ENCODE measurements around the gene ZNF385C.

Gene ZNF385C

DNA sequence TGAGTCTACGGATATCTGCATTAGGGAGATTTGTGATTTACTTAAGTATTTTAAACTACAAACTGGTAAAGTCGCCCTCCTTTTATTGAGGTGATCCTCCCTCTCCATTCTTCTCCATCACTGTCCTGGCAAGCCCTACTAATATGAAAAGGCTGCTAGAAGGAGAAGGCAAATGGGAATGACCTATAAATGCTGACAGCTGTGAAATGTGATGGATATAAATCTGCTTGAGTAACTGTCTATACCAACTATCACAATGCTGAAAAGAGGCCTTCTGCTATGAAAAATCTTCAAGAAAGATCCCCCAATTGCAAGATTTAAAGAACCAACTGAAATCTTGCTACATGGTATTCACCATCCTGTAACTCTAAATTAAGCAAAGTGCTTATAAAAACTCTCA lies 96.5 kb downstream of the ZNF385C start:
- H3K27ac ChIP-seq, result no peak overlapping the region
- DNase-seq (ENCODE audit: low read depth, low spot score), result no peak

DNA sequence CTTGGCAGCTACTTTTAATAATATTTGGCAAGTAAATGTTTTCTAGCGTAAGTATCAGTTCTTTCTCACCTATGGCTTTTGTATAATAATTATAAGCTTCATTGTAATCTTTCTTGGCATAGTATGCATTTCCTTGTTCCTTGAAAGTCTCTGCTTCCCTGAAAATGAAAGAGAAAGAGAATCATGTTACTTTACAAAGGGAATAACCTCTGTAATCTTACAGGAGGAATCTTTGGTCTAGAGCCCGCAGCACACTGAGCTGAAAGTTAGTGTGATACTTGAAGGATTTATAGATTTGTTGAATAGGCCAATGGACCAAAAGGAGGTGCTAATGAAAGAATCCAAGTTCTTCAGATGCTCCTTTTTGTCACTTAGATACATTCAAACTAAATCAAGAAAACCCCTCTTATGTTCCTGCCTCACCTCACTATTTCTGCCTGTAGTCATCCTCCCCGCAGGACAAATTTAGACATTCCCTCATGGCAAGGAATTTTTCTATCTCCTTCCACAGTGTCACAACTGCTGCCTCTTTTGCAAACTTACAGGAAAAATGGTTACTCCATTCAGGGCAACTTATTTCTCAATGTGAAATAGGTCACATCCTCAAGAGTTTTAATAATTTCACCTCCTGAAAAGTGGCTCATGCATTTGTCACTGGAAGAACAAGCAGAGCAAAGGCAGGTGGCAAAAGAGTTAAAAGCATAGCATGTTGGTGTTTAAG lies 97.7 kb downstream of the ZNF385C start:
- no peak overlapping the region for H3K27ac ChIP-seq
- DNase-seq (ENCODE audit: low read depth, low spot score), result no peak

DNA sequence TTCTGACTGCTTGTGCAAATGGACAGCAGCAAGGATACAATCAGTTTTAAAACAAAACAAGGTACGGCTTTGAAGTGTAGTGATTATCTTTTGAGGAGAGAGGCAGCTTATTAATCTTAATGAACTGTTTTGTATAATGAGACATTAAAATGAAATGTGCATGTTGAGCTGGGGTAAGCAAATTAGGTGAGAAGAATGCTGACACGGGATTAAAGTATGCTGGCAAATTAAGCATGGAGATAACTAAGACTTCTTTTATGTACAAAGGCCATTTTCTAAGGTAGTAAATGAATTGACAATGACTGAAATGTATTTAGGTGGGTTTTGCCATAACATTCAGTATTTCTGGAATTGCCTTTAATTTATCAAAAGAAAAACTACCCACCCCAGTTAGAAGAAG lies 99.8 kb downstream of the ZNF385C start:
- H3K27ac ChIP-seq, result no peak overlapping the region
- DNase-seq (ENCODE audit: low read depth, low spot score), result no peak

DNA sequence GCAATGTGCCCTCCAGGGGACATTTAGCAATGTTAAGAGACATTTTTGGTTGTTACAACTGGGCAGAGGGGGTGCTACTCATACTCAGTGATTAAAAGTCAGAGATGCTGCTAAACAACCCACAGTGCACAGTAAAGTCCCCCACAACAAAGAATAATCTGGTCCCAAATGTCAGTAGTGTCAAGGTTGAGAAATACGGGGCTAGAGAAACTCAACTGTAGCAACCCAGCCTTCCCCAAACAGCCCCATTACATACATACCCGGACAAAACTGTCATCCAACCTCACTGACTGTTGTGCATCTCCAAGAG lies 101.5 kb downstream of the ZNF385C start:
- no peak overlapping the region for H3K27ac ChIP-seq
- DNase-seq (ENCODE audit: low read depth, low spot score), result no peak

DNA sequence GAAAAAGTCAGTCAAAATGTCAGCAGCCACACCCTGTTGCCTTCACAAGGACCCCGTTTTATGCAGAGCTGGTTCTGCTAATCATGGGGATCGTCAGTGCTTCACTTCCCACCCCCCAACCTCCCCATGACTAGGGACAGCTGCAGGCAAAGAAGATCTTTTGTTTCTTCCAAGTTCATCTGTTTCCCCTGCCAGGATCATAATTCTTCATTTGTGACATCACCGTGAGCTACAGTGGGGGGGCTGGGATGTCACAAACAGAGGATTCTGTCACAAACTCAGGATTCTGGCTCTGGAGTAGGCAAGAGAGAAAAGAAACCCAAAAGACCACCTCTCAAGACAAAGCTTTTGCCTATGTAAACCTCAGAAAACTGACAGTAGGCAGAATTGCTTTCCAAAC lies 105.7 kb downstream of the ZNF385C start:
- H3K27ac ChIP-seq, result no peak overlapping the region
- no peak for DNase-seq (ENCODE audit: low read depth, low spot score)

DNA sequence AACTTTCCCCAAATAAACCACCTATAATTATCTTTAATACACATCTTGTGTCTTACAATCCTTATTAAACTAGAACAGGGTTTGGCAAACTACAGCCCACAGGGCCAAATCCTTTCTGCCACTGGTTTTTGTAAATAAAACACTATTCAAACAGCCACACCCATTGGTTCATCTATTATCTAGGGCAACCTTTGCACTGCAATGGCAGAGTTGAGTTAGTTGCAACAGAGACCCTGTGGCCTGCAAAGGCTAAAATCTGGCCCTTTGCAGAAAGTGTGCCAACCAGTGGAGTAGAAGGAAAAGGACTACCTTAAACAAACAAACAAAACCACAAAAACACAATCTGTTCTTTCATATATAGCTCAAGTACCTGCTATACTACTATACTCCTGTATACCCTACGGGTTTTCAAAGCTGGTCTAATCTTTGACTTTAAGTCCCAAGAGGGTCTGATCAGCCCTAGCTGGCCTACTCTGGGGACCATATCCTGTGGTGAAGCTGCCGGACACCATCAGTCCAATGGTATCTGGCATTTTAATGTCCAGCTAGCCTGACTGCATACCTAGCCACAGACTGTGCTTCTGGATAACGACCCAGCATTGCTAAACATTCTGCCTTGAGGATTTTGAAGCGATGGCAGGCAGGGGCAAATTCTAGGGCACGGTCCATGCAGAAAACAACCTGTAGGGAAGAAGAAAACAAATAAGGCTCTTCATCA lies 108.4 kb downstream of the ZNF385C start:
- H3K27ac ChIP-seq, result no peak overlapping the region
- no peak for DNase-seq (ENCODE audit: low read depth, low spot score)

DNA sequence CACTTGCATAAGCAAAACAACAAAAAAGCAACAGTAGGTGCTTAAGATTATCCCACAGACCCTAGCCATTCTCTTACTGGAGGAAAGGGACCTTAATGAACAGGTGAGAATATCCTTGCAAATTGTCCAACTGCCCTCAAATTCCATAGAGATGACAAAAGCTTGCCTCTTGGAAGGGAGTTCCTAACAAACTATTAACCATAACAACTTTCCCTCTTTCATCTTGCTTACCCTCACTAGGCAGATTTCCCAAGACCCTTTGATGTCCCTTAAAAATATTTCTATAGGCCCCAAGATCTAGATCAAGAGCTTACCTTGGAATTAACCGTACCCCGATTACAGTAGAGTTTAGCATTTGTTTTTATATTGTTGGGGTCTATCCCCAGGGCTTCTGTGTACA lies 109.9 kb downstream of the ZNF385C start:
- no peak for DNase-seq (ENCODE audit: low read depth, low spot score)

DNA sequence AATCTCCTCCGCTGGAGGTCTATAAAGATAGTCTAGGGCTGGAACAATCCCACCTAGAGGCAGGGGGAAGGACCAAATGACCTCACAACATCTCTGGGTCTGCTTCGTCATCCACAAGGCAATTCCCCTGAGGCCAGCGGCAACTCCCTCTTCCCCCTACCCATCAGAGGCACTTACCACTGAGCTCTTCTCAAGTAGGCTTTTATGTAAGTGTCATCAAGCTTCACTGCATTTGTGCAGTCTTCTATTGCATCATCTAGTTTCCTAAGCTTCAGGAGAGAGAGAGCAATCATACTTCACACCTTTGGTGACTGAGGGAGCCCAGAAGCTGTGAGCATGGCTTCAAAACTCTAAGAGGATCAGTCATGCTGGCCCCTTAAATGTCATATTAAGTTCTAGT lies 110.6 kb downstream of the ZNF385C start:
- no peak for DNase-seq (ENCODE audit: low read depth, low spot score)
- H3K27ac ChIP-seq, result no peak overlapping the region

More for the DNA sequence above, 109.9 kb downstream of the ZNF385C start:
- no peak overlapping the region for H3K27ac ChIP-seq

DNA sequence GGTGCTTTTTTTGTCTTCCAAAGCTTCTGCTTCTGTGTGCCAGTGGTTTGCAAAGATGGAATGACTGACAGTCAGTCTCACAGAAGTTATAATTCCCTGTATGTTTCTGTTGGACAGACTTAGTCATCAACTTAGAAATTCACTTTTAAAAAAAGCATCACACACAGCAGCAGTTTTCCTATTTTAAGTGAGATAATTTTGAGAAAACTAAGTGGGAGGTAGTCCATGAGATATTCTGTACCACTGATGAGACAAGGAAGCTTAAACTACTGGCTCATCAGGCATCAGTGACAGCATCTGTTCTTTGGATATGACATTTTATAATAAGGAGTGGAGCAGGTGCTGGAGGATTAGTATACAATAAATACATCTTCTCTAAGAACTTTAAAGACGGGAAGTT lies 111.6 kb downstream of the ZNF385C start:
- H3K27ac ChIP-seq, result no peak overlapping the region
- no peak for DNase-seq (ENCODE audit: low read depth, low spot score)

DNA sequence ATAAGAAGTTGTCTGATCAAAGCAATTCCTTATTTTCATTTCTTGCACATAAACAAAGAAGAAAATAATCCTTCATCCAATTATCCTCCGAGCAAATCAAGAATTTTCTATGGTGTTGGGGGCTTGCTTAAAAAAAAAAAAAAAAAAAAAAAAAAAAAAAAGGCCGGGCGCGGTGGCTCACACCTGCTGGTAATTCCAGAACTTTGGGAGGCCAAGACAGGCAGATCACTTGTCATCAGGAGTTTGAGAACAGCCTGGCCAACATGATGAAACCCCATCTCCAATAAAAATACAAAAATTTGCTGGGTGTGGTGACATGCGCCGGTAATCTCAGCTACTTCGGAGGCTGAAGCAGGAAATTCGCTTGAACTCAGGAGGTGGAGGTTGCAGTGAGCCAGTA lies 112.4 kb downstream of the ZNF385C start:
- DNase-seq (ENCODE audit: low read depth, low spot score), result no peak

DNA sequence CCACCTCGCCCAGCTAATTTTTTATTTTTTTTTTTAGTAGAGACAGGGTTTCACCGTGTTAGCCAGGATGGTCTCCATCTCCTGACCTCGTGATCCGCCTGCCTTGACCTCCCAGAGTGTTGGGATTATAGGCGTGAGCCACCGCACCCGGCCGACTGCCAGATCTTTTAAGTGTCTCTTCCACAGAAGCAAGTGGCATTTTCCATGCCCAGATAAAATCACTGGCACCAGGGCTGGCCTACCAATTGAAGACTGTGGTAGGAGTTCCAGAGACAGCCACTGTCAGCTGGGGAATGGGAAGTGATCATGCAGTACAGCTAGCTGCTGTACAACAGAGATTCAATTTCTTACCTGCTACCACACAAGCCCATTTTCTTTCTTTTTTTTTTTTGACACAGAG lies 113.8 kb downstream of the ZNF385C start:
- no peak overlapping the region for H3K27ac ChIP-seq
- no peak for DNase-seq (ENCODE audit: low read depth, low spot score)

More for the DNA sequence above, 112.4 kb downstream of the ZNF385C start:
- no peak overlapping the region for H3K27ac ChIP-seq

DNA sequence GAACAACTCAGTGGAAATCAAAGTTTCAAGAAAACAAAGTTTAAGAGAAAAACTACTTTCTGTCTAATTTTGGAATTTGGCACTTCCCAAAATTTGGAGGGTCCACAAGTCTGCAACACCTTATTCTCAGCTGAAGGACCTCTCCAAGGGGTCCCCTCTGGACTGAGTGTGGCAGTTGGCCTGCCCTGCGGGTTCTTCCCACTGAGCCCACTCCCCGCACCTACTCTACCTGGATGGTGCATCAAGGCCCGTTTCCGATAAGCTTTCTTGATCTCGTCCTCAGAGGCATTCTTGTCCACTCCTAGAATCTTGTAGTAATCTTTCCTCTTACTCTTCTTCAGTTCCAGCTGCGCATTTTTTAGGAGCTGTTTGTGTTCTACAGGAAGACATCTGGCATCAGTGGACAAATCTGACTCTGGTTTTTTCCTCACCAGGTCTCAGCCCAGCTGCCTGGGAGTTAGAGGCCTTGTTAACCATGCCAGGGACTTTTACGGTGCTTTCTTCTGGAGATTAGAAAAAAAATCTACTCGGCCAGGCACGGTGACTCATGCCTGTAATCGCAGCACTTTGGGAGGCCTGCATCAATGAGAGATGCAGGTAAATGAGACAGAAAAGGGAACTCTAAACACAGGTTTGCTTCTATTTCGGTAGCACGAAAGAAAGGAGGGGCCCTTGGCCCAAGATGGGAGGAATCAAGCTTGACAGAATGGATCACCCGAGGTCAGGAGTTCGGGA lies 116.1 kb downstream of the ZNF385C start:
- no peak for DNase-seq (ENCODE audit: low read depth, low spot score)
- H3K27ac ChIP-seq, result no peak overlapping the region

DNA sequence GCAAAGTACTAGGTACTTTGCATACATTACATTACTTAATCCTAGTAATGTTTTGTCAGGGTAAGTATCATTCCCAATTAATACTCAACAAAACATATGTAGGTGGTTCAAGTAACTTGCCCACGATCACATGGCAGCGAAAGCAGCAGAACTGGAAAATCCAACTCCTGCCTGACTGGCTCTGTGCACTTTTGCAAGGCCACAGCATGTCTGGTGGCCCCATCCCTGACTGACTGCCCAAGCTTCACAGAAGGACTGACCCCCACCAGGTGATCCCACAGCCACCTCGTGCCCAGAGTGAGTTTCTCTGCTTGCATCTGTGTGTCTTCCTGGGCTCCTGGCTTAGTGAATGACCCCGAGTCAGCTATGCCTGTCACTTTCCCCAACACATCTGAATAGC lies 120.3 kb downstream of the ZNF385C start:
- H3K27ac ChIP-seq, result no peak overlapping the region
- no peak for DNase-seq (ENCODE audit: low read depth, low spot score)

DNA sequence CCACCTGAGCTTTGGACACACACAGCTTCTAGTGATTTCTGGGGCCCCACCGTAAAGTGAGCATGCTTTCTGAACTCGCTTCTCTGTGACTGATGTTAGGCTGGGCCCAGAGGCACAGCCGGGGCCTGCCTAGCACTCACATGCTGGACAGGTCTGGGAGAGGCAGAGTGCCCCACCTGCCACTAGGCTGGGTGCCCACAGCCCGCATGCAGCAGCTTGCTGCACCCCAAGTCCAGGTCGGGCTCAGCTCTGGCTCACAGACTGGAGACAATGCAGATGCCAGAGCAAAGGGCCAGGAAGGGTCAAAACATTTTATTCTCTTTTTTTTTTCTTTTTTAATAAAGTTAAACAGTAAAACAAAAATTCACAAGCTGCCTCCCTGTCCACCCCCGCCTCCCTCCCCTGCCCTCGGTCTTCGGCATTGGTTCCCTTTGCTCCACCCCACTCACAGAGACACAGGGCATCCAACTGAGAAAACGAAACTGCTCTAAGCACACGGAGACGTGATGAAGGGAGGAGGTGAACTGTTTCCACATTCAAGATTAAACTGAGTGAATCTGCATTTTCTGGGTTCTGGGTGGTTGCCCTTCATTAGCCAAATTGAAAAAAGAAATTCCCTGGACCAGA lies 122.0 kb downstream of the ZNF385C start:
- no peak for DNase-seq (ENCODE audit: low read depth, low spot score)
- H3K27ac ChIP-seq, result no peak overlapping the region

Measured in epithelial cell of prostate (primary cell).